GM08714 (cell line): ENCODE measurements around the gene PRKCA.

Experiments used
- H3K4me3 ChIP-seq: fragments of 200-500 bp; sonication (Bioruptor generic); 2 replicates; pipeline ENCODE4 v1.5.1; 2014; ENCODE audit warnings: mild to moderate bottlenecking, low read length, inconsistent platforms
- ZNF274 ChIP-seq: IDR thresholded peaks from 2 replicates; pipeline ENCODE4 v1.6.1; 2012; ENCODE audit warnings: mild to moderate bottlenecking, low read depth, low read length

PRKCA gene

DNA sequence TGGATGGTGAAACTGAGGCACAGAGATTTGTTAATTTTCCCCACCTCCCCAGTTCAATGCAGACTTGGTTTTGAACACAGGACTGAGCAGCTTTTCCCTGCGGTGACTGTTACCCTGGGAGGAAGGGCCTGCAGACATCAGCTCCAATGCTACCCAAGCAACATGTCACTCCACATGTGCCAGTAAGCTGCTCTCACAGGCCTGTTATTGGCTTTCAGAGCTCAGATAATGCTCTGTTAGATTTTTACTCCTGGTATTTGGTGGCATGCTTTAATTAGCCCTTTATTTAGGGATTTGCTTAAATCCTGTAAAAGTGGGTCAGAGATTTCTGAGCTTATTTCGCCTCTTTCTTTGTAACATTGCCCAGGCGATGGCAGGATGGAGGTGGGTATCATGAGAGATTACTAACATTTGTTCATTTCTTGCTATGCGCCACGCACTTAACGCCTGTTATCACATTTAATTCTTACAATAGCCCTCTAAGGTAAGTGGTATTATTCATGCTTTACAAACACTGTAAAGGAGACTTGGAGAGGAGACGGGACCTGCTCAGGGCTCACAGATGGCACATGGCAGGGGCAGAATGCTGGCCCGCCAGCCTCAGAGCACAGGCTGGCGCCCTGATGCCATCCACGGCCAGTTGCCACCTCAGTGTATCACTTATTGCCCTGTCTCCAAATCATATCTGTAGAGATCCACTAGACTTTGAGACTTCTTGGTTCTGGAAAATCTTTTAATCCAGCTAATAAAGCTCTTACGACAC lies 448.5 kb downstream of the PRKCA start:
- no peak overlapping the region for H3K4me3 ChIP-seq
- no peak for TF ChIP-seq ZNF274

DNA sequence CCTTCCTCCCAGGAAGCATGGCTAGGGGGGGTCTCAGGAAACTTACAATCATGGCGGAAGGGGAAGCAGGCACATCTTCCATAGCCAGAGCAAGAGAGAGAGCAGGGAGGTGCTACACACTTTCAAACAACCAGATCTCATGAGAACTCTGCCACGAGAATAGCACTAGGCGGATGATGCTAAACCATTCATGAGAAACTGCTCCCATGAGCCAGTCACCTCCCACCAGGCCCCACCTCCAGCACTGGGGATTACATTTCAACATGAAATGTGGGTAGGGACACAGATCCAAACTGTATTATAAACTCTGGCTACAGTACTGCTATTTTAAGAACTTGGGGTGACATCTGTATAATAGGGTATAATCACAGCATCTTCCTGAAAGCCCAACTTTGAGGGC lies 449.4 kb downstream of the PRKCA start:
- H3K4me3 ChIP-seq, result no peak overlapping the region
- TF ChIP-seq ZNF274, result no peak

- no peak for TF ChIP-seq ZNF274
- H3K4me3 ChIP-seq, result no peak overlapping the region
These were observed 450.0 kb downstream of the PRKCA start for GRCh38 chr17:66752411-66752810.

DNA sequence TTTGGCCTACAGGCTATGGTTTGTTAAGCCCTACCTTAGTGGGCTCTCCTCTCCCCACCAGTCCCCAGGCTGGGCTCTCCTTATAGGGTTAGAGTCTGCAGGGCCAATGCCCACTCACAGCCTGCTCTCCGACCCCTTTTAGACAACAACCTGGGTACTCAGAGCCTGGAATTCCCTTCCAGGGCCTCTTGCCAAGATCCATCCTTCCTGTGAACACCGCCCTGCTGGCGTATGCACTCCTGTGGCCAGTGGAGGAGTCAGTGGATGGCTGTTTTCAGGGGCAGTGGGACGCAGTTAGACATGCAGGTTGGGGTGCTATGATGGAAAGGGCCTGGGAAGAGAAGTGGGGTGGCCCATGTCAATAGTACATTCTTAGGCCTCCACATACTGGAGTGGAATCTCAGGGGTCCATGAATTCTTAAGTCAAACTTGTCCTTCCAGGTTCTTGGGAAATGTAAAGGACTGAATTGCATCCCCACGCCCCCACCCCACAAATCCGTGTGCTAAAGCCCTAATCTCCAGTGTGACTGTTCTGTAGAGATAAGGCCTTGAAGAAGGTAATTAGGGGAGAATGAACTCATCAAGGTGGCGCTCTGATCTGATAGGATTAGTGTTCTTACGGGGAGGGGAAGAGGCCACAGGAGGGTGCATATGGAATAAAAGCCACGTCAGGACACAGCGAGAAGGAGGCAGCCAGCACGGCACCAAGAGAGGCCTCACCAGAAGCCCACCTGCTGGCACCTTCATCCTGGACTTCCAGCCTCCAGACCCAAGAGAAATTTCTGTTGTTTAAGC lies 450.9 kb downstream of the PRKCA start:
- no peak for TF ChIP-seq ZNF274
- H3K4me3 ChIP-seq, result no peak overlapping the region

DNA sequence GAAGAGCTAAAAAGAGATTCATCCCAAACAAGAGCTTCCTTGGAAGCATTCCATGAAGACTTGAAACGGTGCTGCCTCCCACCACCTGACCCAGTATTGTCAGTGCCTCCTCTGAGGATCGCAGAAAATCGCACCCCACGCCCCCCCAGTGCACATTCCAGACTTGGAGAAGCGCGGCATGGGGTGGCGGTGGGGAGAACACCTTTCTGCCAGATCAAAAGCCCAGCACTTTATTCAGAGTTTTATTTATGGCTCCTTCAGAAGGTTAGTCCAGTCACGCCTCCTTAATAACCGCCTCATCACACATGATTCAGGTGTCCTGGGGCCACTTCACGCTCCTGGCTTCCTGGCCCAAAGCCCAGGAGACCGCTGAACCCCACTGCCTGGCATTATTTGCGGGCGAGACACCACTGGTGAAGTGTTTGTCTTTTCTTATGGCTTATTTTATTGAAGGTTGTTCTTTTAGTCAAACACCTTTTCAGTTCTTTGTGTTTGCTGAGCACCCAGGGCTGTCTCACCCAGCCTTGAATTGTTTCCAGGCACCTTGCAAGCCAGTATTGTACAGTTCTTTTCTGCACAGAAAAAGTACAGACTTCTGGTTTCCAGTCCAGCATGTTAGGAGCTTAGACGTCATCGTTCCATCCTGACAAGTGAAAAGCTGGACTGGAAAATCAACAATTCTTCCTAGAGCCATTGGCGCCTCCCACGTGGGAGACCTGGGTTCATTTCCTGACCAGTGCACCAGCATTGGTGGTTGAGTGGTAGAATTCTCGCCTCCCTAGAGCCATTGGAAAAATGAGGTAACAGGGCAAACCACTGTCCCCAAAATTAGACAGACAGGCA lies 452.9 kb downstream of the PRKCA start:
- no peak for TF ChIP-seq ZNF274

DNA sequence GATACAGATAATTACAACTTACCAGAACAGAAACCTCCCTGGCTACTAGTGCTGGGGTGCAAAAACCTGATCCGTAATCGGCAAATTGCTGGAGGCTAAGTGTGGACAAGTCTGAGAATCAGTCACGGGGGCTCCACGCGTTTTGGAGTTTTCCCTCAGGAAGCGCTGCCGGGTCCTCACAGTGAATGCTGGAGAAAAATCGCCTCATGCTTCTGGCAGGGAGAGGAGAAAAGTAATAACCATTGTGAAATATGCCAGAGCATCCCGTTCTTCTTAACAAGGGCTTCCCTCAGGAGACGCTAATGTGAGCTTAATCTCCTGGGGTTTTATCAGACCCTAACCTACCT lies 453.5 kb downstream of the PRKCA start:
- H3K4me3 ChIP-seq, result no peak overlapping the region
- TF ChIP-seq ZNF274, result no peak

More for the DNA sequence above, 452.9 kb downstream of the PRKCA start:
- no peak overlapping the region for H3K4me3 ChIP-seq

DNA sequence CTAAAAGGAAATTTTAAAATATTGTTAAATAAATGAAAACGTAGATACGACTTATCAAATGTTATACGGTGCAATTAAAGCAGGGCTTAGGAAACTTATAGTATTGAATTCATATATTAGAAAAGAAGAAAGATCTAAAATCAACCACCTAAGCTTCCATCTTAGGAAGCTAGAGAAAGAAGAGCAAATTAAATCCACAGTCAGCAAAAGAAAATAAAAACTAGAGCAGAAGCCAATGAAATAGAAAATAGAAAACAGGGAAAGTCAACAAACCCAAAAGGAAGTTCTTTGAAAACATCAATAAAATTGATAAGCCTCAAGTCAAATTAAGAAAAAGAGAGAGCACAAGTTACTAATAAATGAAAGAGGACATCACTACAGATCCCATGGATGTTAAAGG lies 457.9 kb downstream of the PRKCA start:
- TF ChIP-seq ZNF274, result no peak
- no peak overlapping the region for H3K4me3 ChIP-seq

GRCh38 chr17:66762276-66762675 lies 459.9 kb downstream of the PRKCA start:
- no peak for TF ChIP-seq ZNF274
- H3K4me3 ChIP-seq, result no peak overlapping the region

GRCh38 chr17:66763056-66763455 lies 460.6 kb downstream of the PRKCA start:
- no peak for TF ChIP-seq ZNF274
- no peak overlapping the region for H3K4me3 ChIP-seq

GRCh38 chr17:66764506-66764905 lies 462.1 kb downstream of the PRKCA start:
- no peak for TF ChIP-seq ZNF274

DNA sequence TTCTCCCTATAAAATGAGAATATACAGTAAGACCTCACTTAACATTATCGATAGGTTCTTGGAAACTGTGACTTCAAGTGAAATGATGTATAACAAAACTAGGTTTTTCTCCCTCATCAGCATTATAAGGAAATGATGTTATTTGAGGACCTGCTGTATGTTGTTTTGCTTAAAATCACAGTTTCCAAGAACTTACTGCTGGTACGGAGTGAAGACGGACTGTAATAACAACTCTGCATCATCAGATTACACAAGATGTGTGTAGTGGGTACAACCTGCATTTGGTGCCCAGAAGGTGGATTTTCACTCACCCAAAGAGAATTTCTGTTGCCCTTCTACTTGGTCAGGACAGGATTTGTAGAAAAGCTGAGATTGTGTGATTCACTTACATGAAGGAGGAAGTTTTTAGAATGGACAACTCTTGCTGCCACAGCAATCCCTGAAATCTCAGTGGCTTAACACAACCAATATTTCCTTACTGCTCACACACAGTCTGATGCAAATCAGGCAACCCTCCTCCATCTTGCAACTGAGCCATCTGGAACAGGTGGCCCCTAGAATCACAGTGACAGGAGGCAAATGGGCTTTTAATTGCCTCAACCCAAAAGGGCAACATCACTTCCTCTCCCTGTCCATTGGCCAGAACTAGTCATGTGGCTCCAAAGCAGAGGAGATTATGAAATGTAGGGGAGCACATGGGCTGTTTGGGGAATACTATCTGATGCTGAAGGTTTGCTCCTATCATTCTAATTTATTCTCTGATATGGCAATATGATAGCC lies 464.9 kb downstream of the PRKCA start:
- no peak for TF ChIP-seq ZNF274
- H3K4me3 ChIP-seq, result no peak overlapping the region

More at GRCh38 chr17:66764506-66764905, 462.1 kb downstream of the PRKCA start:
- no peak overlapping the region for H3K4me3 ChIP-seq

GRCh38 chr17:66769911-66770310 lies 467.5 kb downstream of the PRKCA start:
- TF ChIP-seq ZNF274, result no peak
- no peak overlapping the region for H3K4me3 ChIP-seq

- TF ChIP-seq ZNF274, result no peak
- H3K4me3 ChIP-seq, result no peak overlapping the region
These were observed 469.9 kb downstream of the PRKCA start for GRCh38 chr17:66772148-66772812.
